Effector CD8-positive, alpha-beta T cell (primary cell): Measurements from ENCODE around the gene OR13J1.
"Not testable (repeated sequence)": the region's sequence is repeated elsewhere in the genome, so short reads cannot be mapped to it uniquely, and the experiment has no call there.

ENCODE experiments used
- DNase-seq: peaks from one replicate; lab custom pipeline; 2025; lab: John Stamatoyannopoulos, UW
- total RNA-seq, 4 experiments: gene quantifications; one replicate each; lab custom pipeline; 2026; lab: John Stamatoyannopoulos, UW

The OR13J1 gene, protein sequence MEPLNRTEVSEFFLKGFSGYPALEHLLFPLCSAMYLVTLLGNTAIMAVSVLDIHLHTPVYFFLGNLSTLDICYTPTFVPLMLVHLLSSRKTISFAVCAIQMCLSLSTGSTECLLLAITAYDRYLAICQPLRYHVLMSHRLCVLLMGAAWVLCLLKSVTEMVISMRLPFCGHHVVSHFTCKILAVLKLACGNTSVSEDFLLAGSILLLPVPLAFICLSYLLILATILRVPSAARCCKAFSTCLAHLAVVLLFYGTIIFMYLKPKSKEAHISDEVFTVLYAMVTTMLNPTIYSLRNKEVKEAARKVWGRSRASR
- total RNA-seq, result 0 reads per million in 4 experiments

DNA sequence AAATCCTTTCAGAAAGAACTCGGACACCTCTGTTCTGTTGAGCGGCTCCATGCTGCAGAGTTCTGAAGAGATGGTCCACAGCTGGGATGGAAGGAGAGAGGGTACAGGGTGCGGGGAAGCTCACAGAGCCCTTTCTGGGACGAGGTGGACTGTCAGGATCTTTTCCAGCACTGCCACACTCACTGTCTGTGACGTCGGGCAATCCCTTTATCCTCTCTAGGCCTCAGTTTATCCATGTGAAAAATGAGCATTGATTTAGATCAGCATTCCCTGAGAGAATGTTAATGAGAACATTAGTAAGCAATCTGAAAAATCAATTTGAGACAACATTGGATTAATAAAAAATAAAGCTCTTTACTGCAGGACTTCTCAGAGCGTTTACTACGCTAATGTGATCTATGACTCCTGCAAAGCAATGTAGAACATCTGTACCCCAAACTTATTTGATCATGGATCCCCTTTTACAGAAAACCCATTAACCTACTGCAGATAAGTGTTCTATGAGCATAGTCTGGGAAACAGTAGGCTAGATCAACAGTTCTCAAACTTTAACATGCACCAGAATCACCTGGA is at the start of gene OR13J1:
OR13J1 (minus strand) TSS at position 51 of the 573 bp plus-strand sequence; CDS start at position 51, 0 bp downstream.
- no peak for DNase-seq

DNA sequence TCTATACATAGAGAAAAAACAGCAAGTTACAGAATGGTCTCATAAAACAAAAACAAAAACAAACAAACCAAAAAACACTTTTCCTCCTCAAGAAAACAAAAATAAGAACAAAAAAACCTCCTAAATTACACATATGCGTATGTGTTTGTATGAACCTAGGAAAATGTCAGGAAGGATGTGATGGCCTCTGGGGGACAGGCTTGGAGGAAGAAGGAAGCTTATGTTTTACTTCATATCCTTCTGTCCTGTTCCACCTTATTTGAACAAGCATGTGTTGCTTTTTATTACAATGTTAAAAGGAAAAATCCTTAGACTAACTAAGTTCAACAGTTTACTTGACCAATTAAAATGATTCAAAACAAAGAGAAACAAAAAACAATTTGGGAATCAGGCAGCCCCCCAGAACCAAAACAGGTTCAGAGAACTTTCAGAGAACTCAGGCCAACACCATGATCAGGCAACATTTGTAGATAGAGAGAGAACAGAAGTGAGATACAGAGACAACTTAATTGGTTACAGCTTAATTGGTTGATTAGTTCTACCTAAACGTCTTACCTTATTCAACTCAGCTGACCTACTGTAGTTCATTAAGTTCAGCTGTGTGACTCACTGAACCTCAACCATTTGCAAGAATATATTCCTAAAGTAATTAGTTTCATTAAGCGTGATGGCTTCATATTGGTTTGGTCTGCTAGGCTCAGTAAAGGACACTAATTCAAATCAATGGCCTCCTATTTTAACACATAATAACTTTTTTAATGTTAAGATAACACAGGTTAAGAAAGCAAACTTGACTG is 49.2 kb upstream of the OR13J1 start:
- no peak for DNase-seq

DNA sequence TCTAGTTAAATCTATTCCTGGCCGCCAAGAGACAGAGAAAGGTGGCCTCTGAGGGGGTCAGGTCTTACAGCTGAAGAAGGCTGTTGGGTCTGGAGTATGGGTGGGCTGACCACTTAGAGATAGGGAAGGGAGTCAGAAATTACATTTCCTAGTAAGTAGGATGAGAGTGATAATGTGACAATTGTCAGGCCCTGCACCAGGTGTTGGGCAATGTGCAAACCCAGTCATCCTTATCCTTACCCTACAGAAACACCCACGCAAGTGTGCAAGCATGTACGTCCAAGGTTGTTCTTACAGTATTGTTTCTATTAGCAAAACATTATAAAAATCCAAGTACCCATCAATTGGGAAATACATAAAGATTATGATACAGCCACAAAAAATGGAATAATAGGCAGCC is 48.6 kb upstream of the OR13J1 start:
- no peak for DNase-seq

DNA sequence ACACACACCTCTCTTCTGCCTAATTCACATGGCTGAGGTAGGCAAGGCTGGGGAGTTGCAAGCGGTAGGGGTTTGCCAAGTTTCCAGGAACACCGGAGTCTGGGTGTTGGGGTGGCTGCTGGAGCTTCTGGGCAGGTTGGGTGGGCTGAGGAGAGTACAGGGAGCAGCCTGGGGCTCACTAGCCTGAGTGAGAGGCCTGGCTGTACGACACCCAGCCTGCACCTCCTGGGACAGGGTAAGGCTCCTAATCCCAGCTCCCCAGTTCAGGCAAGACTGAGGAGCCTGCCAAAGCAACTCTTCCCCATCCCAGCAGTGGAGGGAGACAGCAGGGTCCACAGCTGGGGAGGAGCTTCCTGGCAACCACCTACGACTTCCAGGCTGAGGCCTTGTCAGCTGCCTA is 47.1 kb upstream of the OR13J1 start:
- DNase-seq, result no peak

GRCh38 chr9:35915681-35916294 is 45.6 kb upstream of the OR13J1 start:
- DNase-seq, result no peak

DNA sequence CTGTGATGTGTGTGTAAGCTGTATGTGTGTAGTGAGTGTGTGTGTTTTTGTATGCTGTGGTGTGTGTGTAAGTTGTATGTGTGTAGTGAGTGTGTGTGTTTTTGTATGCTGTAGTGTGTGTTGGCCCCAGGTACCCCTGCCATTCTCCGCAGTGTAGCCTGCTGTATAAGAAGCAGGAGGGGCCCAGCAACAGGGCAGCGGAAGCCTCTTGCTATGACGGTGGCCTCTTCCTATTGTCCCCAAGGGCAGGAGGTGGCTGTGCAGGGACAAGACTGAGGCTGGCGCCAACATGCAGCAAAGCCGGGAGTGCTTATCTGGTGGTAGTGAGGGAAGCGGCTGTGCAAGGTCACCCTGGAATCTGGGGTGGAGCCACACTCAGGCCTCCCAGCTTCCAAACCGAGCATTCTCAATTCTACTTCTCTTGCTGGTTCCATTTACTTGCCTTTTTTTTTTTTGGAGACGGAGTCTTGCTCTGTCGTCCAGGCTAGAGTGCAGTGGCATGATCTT is 44.2 kb upstream of the OR13J1 start:
- DNase-seq, result no peak

GRCh38 chr9:35913429-35913828 is 43.2 kb upstream of the OR13J1 start:
- not testable (repeated sequence) for DNase-seq

GRCh38 chr9:35912791-35913400 is 42.7 kb upstream of the OR13J1 start:
- no peak for DNase-seq

GRCh38 chr9:35911690-35912089 is 41.5 kb upstream of the OR13J1 start:
- no peak for DNase-seq

- DNase-seq, result no peak
Measured at GRCh38 chr9:35910613-35911359, 40.6 kb upstream of the OR13J1 start.

- DNase-seq, result no peak
Measured at GRCh38 chr9:35909687-35910612, 39.7 kb upstream of the OR13J1 start.

DNA sequence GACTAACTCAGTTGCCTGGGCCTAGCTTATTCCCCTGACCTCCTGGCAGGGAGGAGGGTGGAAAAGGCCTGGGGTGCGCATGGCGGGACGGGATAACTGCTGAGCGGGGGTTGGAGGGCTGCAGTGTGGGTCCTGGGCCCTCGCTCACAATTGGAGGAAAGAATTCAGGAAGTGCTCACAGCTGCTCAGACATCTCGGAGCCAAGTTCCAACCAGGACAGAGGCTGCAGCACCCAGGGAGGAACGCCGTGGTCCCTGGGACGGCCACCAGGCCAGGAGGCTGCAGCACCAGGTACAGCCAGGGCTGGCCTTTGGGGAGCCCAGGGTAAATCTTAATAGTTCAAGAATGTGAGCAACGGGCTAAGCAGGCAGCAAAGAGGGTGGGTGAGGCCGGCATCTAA is 39.1 kb upstream of the OR13J1 start, which contains the start of gene SPAAR:
SPAAR (plus strand) TSS at position 217 of the 400 bp plus-strand sequence. CDS start 974 bp downstream, outside the sequence.
- no peak for DNase-seq

GRCh38 chr9:35908504-35909125 is 38.4 kb upstream of the OR13J1 start:
- DNase-seq, result no peak

- no peak for DNase-seq
Measured at GRCh38 chr9:35907711-35908503, 37.7 kb upstream of the OR13J1 start.

DNA sequence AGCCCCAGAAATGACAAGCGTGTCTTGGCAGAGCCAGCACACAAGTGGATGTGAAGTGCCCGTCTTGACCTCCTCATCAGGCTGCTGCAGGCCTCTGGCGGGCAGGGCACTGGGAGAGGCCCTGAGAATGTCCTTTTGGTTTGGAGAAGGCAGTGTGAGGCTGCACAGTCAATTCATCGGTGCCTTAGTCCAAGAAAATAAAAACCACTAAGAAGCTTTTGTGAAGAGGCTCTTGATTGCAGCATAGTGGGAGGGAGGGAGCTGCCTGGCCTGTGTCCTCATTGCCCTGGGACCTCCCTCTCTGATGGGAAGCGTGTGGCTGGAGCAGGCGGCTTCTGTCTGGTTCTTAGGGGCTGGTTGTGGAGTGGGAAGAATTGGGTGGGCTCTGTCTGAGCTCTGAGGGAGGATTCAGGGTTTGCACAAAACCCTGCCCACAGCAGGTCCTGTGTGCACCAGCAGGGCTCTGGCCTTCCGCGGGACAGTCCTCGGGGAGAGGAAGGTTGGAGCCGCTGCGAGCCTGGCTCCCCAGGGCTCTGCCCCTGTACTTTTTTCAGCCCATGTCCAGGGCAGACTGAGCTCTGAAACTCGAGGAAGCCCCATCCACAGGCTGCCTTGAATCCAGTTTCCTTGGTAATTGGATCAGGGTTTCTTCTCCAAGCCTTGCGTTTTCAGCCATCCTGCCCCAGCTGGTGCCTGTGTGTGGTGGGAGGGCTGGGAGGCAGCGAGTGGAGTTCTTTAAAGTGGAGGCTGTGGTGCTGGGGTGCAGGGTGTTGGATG is 36.9 kb upstream of the OR13J1 start:
- no peak for DNase-seq

- no peak for DNase-seq
Measured at GRCh38 chr9:35905912-35906679, 35.9 kb upstream of the OR13J1 start, which contains the start of gene HRCT1. Gene HRCT1, plus strand, starts transcription at chr9:35906202. Its CDS starts 86 bp downstream, at chr9:35906288.
